Vagina (tissue), 2 donors: ENCODE measurements around the gene NTN4. TPM values are rescaled to one million over a fixed set of nuclear protein-coding genes. Genes with fewer than 3 reads are reported as not detected.
A peak's percentile ranks its signal among the peaks of the same experiment; 100 is the strongest.

Experiments
- DNase-seq, 2 donors: peaks; one replicate each; pipeline ENCODE4 v3.0.0-alpha.2; 2017; ENCODE audit errors: extremely low spot score in 2 of 2
- H3K27ac ChIP-seq: fragments of 200-600 bp; sonication (generic); one replicate; pipeline ENCODE4 v1.5.1; 2019
- H3K27me3 ChIP-seq: fragments of 200-600 bp; sonication (generic); one replicate; pipeline ENCODE4 v1.5.1; 2019
- H3K36me3 ChIP-seq, 2 donors: fragments of 200-600 bp; sonication (generic); one replicate each; pipeline ENCODE4 v1.5.1; 2017 to 2019
- H3K4me1 ChIP-seq: fragments of 200-600 bp; sonication (generic); one replicate; pipeline ENCODE4 v1.5.1; 2019
- H3K4me3 ChIP-seq, 2 donors: fragments of 200-600 bp; sonication (generic); 1 replicate in 1 of 2; 2 replicates in 1 of 2; pipeline ENCODE4 v1.5.1; 2016 to 2019
- H3K9me3 ChIP-seq: fragments of 200-600 bp; sonication (generic); one replicate; pipeline ENCODE4 v1.5.1; 2019
- CTCF ChIP-seq, 3 experiments: fragments of 450-650 bp in 2 of 3; fragments of 200-600 bp in 1 of 3; sonication (generic) in 1 of 3; IDR thresholded peaks; one replicate each; pipeline ENCODE4 v1.5.1; 2017 to 2019; ENCODE audit warnings: antibody characterized with exemption in 3 of 3, mild to moderate bottlenecking in 2 of 3, moderate library complexity in 2 of 3
- POLR2A ChIP-seq, 2 donors: fragments of 450-650 bp; IDR thresholded peaks; one replicate each; pipeline ENCODE4 v1.6.1; 2017; ENCODE audit warnings: antibody characterized with exemption in 2 of 2, mild to moderate bottlenecking in 2 of 2, moderate library complexity in 2 of 2
- POLR2AphosphoS5 ChIP-seq, 2 donors: sonication (generic); formaldehyde crosslinking; IDR thresholded peaks; one replicate each; pipeline ENCODE4 v1.9.0; 2017; ENCODE audit warnings: antibody characterized with exemption in 2 of 2, mild to moderate bottlenecking in 2 of 2, low read depth in 1 of 2; ENCODE audit not compliant: insufficient read depth in 1 of 2
- intact Hi-C: fragments of 100-400 bp; cut with DNase I; formaldehyde crosslinking; loops from one replicate; pipeline ENCODE4 v1.15.1; 2023
- small RNA-seq: library from RNA; depleted of rRNA; stranded (forward); fragments of <200 nt; gene quantifications from one replicate; pipeline ENCODE3, GENCODE V24; 2016
- total RNA-seq: library from RNA; depleted of rRNA; stranded (reverse); fragments of >200 nt; gene quantifications from one replicate; pipeline ENCODE4 v1.2.3, GENCODE V29; 2016

The NTN4 gene
- total RNA-seq, 1 donor from 2014 or later: 21.9 TPM

- no peak for DNase-seq
These were observed 176.1 kb downstream of the NTN4 start for GRCh38 chr12:95614390-95614982.

GRCh38 chr12:95613021-95613420, 177.5 kb downstream of the NTN4 start:
- intact Hi-C loops: no loop called here
- Histone ChIP-seq H3K4me3 (no peak overlapping the region), H3K36me3 (no peaks in the 10 kb centered on the region), H3K9me3 (no peaks in the 10 kb centered on the region), H3K4me1 (no peaks in the 10 kb centered on the region), H3K27ac (no peak overlapping the region), H3K27me3 (no peaks in the 10 kb centered on the region)
- TF ChIP-seq CTCF (IDR thresholded peaks at IDR 0.05): no peak
- DNase-seq: no peak

More at GRCh38 chr12:95614390-95614982, 176.1 kb downstream of the NTN4 start:
- Histone ChIP-seq H3K27me3 (no peaks in the 10 kb centered on the region), H3K9me3 (no peaks in the 10 kb centered on the region), H3K4me1 (no peaks in the 10 kb centered on the region), H3K36me3 (no peaks in the 10 kb centered on the region), H3K27ac (no peak overlapping the region), H3K4me3 (no peak overlapping the region)
- intact Hi-C loops: no loop called here
- TF ChIP-seq POLR2A (IDR thresholded peaks at IDR 0.05): no peak
- TF ChIP-seq CTCF (IDR thresholded peaks at IDR 0.05): no peak
- TF ChIP-seq POLR2AphosphoS5 (IDR thresholded peaks at IDR 0.05; ENCODE audit: insufficient read depth in 1 of 2, low read depth in 1 of 2): no peak

DNA sequence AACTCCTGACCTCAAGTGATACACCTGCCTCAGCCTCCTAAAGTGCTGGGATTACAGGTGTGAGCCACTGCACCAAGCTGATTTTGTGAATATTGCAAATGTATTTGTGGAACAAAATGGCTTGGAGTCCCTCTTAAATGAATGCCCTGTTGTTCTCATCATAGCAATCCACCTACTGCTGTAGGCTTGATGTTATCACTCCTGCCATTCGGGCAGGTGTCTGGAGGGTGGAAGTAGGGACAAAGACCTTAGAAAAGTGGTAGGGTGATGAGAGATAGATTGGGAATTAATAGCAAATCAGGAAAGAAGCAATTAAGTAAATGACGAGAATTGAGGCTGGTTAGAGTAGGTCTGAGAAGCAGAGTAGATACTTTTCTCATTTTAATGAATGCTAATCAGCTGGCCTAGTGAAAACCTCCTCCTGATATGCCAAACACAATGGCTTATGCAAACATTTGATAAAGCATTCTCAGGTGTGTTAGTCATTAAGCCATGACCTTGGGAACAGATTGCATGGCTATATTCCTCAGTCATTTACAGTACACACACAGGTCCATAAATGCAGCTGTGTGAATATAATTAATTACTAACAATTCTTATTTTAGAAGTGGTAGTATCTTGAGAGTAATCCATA, 178.8 kb downstream of the NTN4 start:
- no peak for DNase-seq
- TF ChIP-seq CTCF (IDR thresholded peaks at IDR 0.05) (no peak), POLR2A (IDR thresholded peaks at IDR 0.05) (no peak), POLR2AphosphoS5 (IDR thresholded peaks at IDR 0.05; ENCODE audit: insufficient read depth in 1 of 2, low read depth in 1 of 2) (no peak)

DNA sequence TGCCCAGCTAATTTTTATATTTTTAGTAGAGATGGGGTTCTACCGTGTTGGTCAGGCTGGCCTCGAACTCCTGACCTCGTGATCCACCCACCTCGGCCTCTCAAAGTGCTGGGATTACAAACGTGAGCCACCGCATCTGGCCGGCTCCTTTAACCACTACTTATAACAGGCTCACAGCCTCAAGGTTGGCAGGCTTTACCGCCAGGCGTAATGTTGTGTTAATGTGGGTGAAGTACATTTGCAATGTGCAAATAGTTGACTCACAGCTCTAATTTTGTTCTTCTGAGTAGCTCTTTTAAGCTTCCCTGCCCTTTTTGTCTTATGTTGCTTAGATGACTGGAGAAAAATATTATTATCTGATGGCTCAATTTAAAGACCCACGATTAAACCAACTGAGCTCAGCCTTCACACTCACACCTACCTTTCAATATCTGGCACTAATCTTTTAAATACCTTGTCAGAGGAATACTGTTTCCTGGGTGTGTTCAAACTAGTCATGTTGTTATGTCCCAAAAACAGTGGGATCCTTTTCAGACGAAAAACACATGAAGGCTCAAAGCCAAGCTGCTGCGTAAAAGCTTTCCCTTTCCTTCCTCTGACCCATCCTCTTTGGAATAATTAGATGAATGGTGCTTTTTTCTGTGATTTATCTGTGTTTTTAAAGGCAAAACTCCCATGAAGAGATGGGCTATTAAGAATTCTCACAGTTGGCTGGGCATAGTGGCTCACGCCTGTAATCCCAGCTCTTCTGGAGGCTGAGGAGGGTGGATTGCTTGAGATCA, 182.1 kb downstream of the NTN4 start:
- DNase-seq: no peak
- Histone ChIP-seq H3K4me3 (no peak overlapping the region), H3K36me3 (no peaks in the 10 kb centered on the region), H3K4me1 (no peaks in the 10 kb centered on the region), H3K27me3 (no peaks in the 10 kb centered on the region), H3K9me3 (no peaks in the 10 kb centered on the region), H3K27ac (no peak overlapping the region)
- TF ChIP-seq POLR2A (IDR thresholded peaks at IDR 0.05) (no peak), CTCF (IDR thresholded peaks at IDR 0.05) (no peak), POLR2AphosphoS5 (IDR thresholded peaks at IDR 0.05; ENCODE audit: insufficient read depth in 1 of 2, low read depth in 1 of 2) (peak in 1 of 2 donors; percentile 37)
- intact Hi-C loops: no loop called here

More for the DNA sequence above, 178.8 kb downstream of the NTN4 start:
- Histone ChIP-seq H3K4me1 (no peaks in the 10 kb centered on the region), H3K27ac (no peak overlapping the region), H3K4me3 (no peak overlapping the region), H3K36me3 (no peaks in the 10 kb centered on the region), H3K27me3 (no peaks in the 10 kb centered on the region), H3K9me3 (no peaks in the 10 kb centered on the region)
- intact Hi-C loops: no loop called here

Small RNAs within 50 kb of the gene (small RNA-seq; reads per million reads assigned to genes)
- not detected for gene RF00019
- gene RNU6-247P: not detected

Other genes starting within 250 kb of the NTN4 start
- 0.49 TPM for gene USP44, start 239.3 kb downstream of the NTN4 start, total RNA-seq
- gene SNRPF, start 68.2 kb upstream of the NTN4 start, total RNA-seq: 4.9 TPM
- not detected for gene CCDC38, start 151.8 kb upstream of the NTN4 start, total RNA-seq
- gene AMDHD1, start 152.6 kb upstream of the NTN4 start, total RNA-seq: 0.49 TPM
- 0.74 TPM for gene HAL, start 205.6 kb upstream of the NTN4 start, total RNA-seq
- gene LTA4H, start 244.8 kb upstream of the NTN4 start, total RNA-seq: 71.5 TPM